Stimulated activated CD8-positive, alpha-beta memory T cell treated with anti-CD3 and anti-CD28 coated beads, Interleukin-7, amount 100 ng/mL, for 1 hour (primary cell): ENCODE results near the gene SCN9A.

ENCODE experiments used
- DNase-seq, 2 donors: peaks; one replicate each; pipeline ENCODE4 v3.0.0-alpha.2; 2020; ENCODE audit warnings: low read depth in 2 of 2

The SCN9A gene

GRCh38 chr2:166179201-166179600, 196.5 kb downstream of the SCN9A start:
- DNase-seq: no peak

DNA sequence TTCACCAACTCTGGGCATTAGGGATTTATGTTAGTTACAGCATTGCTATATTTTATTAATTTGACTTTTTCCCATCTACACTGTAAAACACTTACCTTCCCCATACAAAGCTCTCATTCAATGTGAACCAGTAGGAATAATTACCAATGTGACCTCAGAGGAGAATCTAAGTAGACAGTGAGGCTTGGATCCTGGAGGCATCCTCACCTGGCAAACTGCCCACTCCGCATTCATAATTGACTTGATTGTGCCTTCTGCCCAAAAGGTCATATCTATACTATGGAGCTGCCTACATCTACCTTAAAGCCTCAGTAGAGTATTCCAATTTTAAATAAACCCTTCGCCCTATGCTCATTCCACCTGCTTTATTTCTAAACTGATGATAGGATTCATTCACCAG, 202.5 kb downstream of the SCN9A start:
- no peak for DNase-seq

DNA sequence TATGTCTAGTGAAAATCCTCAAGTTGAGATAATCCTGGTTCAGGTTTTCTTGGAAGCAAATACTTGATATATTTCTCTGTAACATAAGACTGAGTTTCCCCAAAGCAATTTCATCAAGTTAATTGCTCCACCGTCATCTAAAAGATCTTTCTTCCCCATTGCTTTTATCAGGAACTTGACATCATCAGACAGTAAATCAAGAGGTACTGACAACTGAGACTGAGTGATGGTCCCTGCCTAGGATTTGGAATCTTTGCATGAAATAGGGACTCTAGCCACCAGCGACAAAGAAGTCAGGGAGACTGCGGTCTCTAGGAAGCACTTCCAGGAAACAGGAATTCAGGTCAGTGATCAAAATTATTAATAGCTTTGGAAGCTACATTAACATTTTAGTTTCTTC, 204.5 kb downstream of the SCN9A start:
- no peak for DNase-seq

DNA sequence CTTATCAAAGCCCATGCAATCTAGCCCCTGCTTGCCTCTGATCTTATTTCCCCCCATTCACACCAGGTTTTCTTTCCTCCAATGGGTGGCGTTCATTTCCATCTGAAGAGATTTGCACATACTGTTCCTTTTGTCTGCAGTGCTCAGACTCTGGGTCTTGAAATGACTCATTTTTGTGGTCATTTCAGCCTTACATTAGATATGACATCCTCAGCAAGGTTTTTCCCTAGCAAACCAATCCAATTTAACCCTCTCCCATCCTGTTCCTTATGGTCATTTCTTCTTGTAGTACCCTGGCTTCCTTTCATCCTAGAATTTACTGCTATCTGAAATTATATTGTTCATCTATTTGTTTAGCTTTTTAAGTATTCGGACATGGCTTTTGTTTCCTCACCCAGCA, 205.4 kb downstream of the SCN9A start:
- DNase-seq: no peak

DNA sequence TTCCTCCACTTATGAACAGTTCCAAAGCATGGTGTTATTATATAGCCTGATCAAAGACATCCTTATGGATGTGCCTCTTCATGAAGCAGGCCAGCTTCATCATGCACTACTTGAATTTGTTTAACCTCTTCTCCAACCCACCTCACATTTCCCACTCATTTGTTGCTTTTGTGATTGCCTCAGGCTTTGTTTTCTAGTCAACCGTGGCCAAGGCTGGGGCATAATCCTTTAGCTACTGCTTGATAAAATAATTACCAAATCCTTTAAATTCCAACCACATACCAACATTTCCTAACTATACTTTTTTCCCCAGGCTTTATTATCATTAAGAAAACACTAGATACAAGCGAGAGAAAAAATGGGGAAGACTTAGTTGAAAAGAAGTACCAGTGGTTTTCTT, 208.3 kb downstream of the SCN9A start:
- no peak for DNase-seq

- DNase-seq: no peak
These were observed 212.0 kb downstream of the SCN9A start for GRCh38 chr2:166163775-166164174.

GRCh38 chr2:166158546-166158945, 217.2 kb downstream of the SCN9A start:
- DNase-seq: no peak

DNA sequence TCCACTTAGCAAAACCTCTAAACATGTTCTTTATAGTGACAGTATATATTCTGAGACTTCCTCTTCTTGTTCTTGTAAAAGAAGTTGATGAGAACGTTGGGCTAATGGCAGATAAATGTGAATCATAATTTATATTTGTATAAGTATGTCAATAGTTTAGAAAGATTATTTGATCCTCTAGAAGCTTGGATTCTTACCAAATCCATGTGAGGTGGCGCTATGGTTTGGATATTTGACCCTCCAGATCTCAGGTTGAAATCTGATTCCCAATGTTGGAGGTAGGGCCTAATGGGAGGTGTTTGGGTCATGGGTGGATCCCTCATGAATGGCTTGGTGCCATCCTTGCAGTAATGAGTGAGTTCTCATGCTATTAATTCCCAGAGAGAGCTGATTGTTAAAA, 218.2 kb downstream of the SCN9A start:
- no peak for DNase-seq

- no peak for DNase-seq
These were observed 218.7 kb downstream of the SCN9A start for GRCh38 chr2:166156985-166157490.

DNA sequence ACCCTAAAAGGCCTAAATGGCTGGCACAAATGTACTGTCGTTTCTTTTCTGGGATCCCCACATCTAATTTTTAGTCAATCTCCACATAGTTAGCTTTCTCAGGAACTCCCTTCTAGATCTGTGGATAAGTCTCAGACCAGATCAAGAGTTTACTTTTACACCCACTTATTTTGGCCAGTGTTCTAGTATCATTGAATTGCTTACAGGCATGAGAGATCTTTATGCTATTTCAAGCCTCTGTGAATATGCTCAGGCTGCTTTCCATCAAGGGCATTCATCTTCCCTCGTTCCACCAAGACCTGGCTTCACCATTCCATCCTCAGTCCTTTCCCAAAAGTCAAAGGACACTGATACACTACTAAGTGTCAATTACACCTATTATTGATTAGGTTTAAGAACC, 220.2 kb downstream of the SCN9A start:
- no peak for DNase-seq

GRCh38 chr2:166154685-166155338, 220.9 kb downstream of the SCN9A start:
- DNase-seq: no peak

- no peak for DNase-seq
These were observed 223.7 kb downstream of the SCN9A start for GRCh38 chr2:166152064-166152463.

DNA sequence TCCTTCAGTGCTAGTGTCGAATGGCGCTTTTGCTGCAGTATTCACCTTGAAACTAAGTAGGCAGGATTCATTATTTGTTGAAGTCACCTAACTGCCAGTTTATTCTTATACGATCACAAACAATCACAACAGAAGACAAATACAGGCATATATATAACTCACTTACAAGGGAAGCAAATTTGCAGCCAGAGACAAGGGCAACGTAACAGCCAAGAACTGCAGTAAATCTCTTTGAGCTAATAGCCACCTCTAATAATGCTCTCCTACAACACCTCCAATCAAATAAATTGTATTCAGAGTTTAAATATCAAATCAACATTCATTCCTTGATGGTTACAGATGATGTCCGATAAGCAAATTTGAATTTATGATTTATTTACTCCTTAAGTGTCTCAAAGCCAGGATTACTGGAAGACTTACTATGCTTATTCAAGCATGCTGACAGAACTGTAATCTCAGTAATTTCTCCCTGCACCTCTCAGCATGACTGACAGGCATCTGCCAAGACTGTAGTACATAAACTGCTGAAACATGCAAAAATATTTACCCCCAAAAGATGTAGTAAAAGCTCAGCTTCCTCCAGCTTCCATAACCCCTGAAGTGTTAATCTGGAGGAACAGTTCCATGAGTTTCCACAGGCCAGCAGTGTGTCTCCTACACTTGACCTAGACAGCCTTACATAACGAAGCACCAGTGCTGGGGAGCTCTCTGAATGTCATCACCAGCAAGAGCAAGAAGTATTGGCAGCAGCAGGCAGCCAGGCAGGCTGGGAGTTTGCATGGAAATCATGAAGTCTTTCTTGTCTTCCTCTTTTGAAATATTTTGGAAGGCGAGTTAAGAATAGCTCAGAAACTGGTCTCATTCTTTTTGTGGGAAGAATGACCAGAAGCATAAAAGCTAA, 227.0 kb downstream of the SCN9A start:
- DNase-seq: no peak

GRCh38 chr2:166147883-166148282, 227.9 kb downstream of the SCN9A start:
- no peak for DNase-seq
